ENCODE data around the gene LRBA. TPM values are rescaled to one million over a fixed set of nuclear protein-coding genes. Genes with fewer than 3 reads are reported as not detected.

Gene LRBA
- total RNA-seq, 1 experiment from 2014 or later = 77.4 TPM

DNA sequence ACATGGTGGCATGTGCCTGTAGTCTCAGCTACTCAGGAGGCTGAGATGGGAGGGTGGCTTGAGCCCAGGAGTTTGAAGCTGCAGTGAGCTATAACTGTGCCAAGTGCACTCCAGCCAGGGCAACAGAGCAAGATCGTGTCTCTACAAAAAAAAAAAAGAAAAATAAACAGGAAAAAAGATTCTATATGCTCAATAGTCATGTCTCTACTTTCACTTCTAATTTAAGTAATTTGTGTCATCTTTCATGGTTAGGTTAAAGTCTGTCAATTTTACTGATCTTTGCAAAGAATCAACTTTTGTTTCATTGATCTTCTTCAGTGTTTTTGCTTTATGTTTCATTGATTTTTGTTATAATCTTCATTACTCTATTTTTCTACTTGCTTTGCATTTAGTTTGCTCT, 539.3 kb downstream of the LRBA start:
- ChIA-PET CTCF (no interaction called here), POLR2A (ENCODE audit: unreplicated experiment) (no interaction called here)
- Histone ChIP-seq H3K4me3 (no peak overlapping the region), H3K9me3 (ENCODE audit: insufficient read depth, low read depth) (no peaks in the 10 kb centered on the region), H4K20me1 (ENCODE audit: insufficient read depth) (no peaks in the 10 kb centered on the region), H3K36me3 (ENCODE audit: low read depth) (no peaks in the 10 kb centered on the region), H3K4me2 (no peak overlapping the region), H3K27me3 (ENCODE audit: insufficient read depth, low read depth) (no peaks in the 10 kb centered on the region), H3K27ac (no peak overlapping the region), H3F3A (ENCODE audit: insufficient read depth, low read depth) (no peaks in the 10 kb centered on the region), H3K9me2 (ENCODE audit: insufficient read depth) (no peaks in the 10 kb centered on the region), H3K4me1 (replicated peaks; ENCODE audit: insufficient read depth) (no peaks in the 10 kb centered on the region), H2AFZ (no peak overlapping the region), H3K79me2 (ENCODE audit: low read depth) (no peaks in the 10 kb centered on the region)
- no peak for DNase-seq
- intact Hi-C loops (cut with micrococcal nuclease; ENCODE audit: unreplicated experiment) = no loop called here
- TF ChIP-seq, protein P1, sequence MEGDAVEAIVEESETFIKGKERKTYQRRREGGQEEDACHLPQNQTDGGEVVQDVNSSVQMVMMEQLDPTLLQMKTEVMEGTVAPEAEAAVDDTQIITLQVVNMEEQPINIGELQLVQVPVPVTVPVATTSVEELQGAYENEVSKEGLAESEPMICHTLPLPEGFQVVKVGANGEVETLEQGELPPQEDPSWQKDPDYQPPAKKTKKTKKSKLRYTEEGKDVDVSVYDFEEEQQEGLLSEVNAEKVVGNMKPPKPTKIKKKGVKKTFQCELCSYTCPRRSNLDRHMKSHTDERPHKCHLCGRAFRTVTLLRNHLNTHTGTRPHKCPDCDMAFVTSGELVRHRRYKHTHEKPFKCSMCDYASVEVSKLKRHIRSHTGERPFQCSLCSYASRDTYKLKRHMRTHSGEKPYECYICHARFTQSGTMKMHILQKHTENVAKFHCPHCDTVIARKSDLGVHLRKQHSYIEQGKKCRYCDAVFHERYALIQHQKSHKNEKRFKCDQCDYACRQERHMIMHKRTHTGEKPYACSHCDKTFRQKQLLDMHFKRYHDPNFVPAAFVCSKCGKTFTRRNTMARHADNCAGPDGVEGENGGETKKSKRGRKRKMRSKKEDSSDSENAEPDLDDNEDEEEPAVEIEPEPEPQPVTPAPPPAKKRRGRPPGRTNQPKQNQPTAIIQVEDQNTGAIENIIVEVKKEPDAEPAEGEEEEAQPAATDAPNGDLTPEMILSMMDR (conservative IDR thresholded peaks at IDR 0.05) = no peak
- no peak for TF ChIP-seq EZH2 (IDR thresholded peaks at IDR 0.05; ENCODE audit: low read depth)
- no TSS peak for BruUV-seq (replicated peaks)

DNA sequence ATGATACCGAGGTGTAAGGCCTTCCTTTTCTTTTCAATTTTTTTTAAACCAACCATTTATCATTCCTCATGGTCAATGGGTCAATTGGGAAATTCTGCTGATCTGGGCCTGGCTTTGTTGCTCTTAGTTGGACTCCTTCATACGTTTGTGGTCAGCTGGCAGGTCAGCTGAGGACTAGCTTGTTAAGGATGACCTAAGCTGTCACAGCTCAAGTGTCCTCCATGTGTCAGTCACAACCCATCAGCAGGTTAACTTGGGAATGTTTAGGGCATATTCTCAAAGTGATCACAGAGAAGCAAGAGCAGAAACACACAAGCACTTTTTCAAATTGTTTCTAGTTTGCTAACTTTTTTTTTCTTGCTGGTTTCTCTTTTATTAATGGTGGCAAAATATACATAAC, 550.6 kb downstream of the LRBA start:
- Histone ChIP-seq H3K4me3 (no peak overlapping the region), H3K27me3 (ENCODE audit: insufficient read depth, low read depth) (no peaks in the 10 kb centered on the region), H3K9me2 (ENCODE audit: insufficient read depth) (no peaks in the 10 kb centered on the region), H4K20me1 (ENCODE audit: insufficient read depth) (no peaks in the 10 kb centered on the region), H3K27ac (no peak overlapping the region), H3K4me1 (replicated peaks; ENCODE audit: insufficient read depth) (peaks cover 10% of the 10 kb centered on the region; the same call in 1 of the 2 replicates), H3K9me3 (ENCODE audit: insufficient read depth, low read depth) (no peaks in the 10 kb centered on the region), H3K36me3 (ENCODE audit: low read depth) (no peaks in the 10 kb centered on the region), H3F3A (ENCODE audit: insufficient read depth, low read depth) (no peaks in the 10 kb centered on the region), H2AFZ (no peak overlapping the region), H3K79me2 (ENCODE audit: low read depth) (no peaks in the 10 kb centered on the region), H3K4me2 (no peak overlapping the region)
- intact Hi-C loops (cut with micrococcal nuclease; ENCODE audit: unreplicated experiment) = no loop called here
- POLR2A ChIA-PET (ENCODE audit: unreplicated experiment) = interaction anchor here (0.6 to 0.7 kb wide), 2 partner anchors 161 to 716 kb away, joined by 10 read pairs; no protein-coding TSS in a partner anchor
- no peak for DNase-seq
- no peak for TF ChIP-seq EZH2 (IDR thresholded peaks at IDR 0.05; ENCODE audit: low read depth)
- TF ChIP-seq, protein P1 (conservative IDR thresholded peaks at IDR 0.05) = no peak
- CTCF ChIA-PET = no interaction called here
- BruUV-seq (replicated peaks) = no TSS peak

DNA sequence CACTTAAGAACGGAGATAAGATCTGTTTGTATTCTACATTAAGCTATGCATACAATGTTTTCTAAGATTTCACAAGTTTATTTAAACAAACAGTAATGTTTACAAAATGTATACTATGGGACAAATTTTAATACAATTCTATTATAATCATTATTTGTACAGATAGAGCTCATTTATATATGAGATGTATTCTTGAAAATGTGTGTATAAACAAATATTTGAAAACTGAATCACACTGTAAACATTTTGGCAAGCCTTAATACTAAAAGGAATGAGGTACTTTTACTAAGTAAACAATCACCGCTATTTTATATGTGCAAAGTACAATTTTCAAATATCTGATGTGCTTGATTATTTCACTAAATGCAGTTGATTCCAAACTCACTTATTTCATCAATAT, 552.3 kb downstream of the LRBA start:
- no peaks in the 10 kb centered on the region for H3K79me2 ChIP-seq (ENCODE audit: low read depth)
- H3K4me1 ChIP-seq (replicated peaks; ENCODE audit: insufficient read depth) = peaks cover 10% of the 10 kb centered on the region; the same call in 1 of the 2 replicates
- H4K20me1 ChIP-seq (ENCODE audit: insufficient read depth) = no peaks in the 10 kb centered on the region
- H3K4me2 ChIP-seq = no peak overlapping the region
- H3K27me3 ChIP-seq (ENCODE audit: insufficient read depth, low read depth) = no peaks in the 10 kb centered on the region
- H3K4me3 ChIP-seq = no peak overlapping the region
- H3K9me2 ChIP-seq (ENCODE audit: insufficient read depth) = no peaks in the 10 kb centered on the region
- H3F3A ChIP-seq (ENCODE audit: insufficient read depth, low read depth) = no peaks in the 10 kb centered on the region
- peak in 1 of 2 experiments; percentile 41 for DNase-seq
- no peaks in the 10 kb centered on the region for H3K36me3 ChIP-seq (ENCODE audit: low read depth)
- H3K27ac ChIP-seq = no peak overlapping the region
- intact Hi-C loops (cut with micrococcal nuclease; ENCODE audit: unreplicated experiment) = no loop called here
- ChIA-PET CTCF (no interaction called here), POLR2A (ENCODE audit: unreplicated experiment) (interaction anchor here (0.6 kb wide), 1 partner anchor 14 kb away, joined by 5 read pairs; no protein-coding TSS in a partner anchor)
- BruUV-seq (replicated peaks) = no TSS peak
- no peak for TF ChIP-seq EZH2 (IDR thresholded peaks at IDR 0.05; ENCODE audit: low read depth)
- TF ChIP-seq, protein P1 (conservative IDR thresholded peaks at IDR 0.05) = no peak
- H3K9me3 ChIP-seq (ENCODE audit: insufficient read depth, low read depth) = no peaks in the 10 kb centered on the region
- H2AFZ ChIP-seq = no peak overlapping the region

Data from PC-9 (cell line).